Naive thymus-derived CD4-positive, alpha-beta T cell (primary cell): ENCODE results near the gene ALAS1. TPM values are rescaled to one million over a fixed set of nuclear protein-coding genes. Genes with fewer than 3 reads are reported as not detected.

Experiments
- ATAC-seq: fragments of 150-1000 bp; cut with Tn5 transposase; 2 replicates; pipeline ENCODE4 v1.10.0; 2021; ENCODE audit warnings: mild to moderate bottlenecking, moderate library complexity
- CTCF ChIA-PET: fragments of 350-600 bp; sonication (Branson Sonifier 250); formaldehyde crosslinking; loops from one replicate; lab custom pipeline; 2021; ENCODE audit warnings: antibody characterized with exemption; lab: Charles Lee
- POLR2A ChIA-PET: fragments of 350-600 bp; sonication (Branson Sonifier 250); formaldehyde crosslinking; loops from one replicate; lab custom pipeline; 2021; ENCODE audit warnings: antibody characterized with exemption, inconsistent platforms; lab: Charles Lee
- DNase-seq, 9 donors: peaks; one replicate each; pipeline versions ENCODE4 v3.0.0 to v3.0.0-alpha.2; 2020 to 2022; ENCODE audit warnings: mixed read lengths in 1 of 9
- H3K27ac ChIP-seq: one replicate; pipeline ENCODE4 v1.7.0; 2013; ENCODE audit warnings: mild to moderate bottlenecking, low read depth, low read length, moderate library complexity
- H3K27me3 ChIP-seq, 2 donors: one replicate each; pipeline ENCODE4 v1.7.0; 2013; ENCODE audit warnings: low read length in 2 of 2, mild to moderate bottlenecking in 2 of 2, moderate library complexity in 2 of 2; ENCODE audit not compliant: control insufficient read depth in 2 of 2, insufficient read depth in 2 of 2
- H3K36me3 ChIP-seq, 3 experiments: 1 replicate in 2 of 3; 2 replicates in 1 of 3; pipeline ENCODE4 v1.7.0; 2013; ENCODE audit warnings: low read length in 3 of 3, mild to moderate bottlenecking in 3 of 3, moderate library complexity in 1 of 3; ENCODE audit not compliant: insufficient read depth in 3 of 3, control insufficient read depth in 2 of 3
- H3K4me1 ChIP-seq, 2 donors: one replicate each; pipeline ENCODE4 v1.7.0; 2013; ENCODE audit warnings: low read length in 2 of 2, mild to moderate bottlenecking in 2 of 2, moderate library complexity in 1 of 2; ENCODE audit not compliant: control insufficient read depth in 2 of 2, insufficient read depth in 2 of 2
- H3K4me3 ChIP-seq: 2 replicates; pipeline ENCODE4 v1.7.0; 2013; ENCODE audit warnings: mild to moderate bottlenecking, low read length
- H3K9me3 ChIP-seq, 3 experiments: 1 replicate in 2 of 3; 2 replicates in 1 of 3; pipeline ENCODE4 v1.7.0; 2013; ENCODE audit warnings: low read length in 3 of 3; ENCODE audit not compliant: control insufficient read depth in 2 of 3
- H3K27ac Mint-ChIP-seq, 9 donors: one replicate each; pipeline ENCODE4 v1.8.0; 2020 to 2022; ENCODE audit warnings: mixed read lengths in 9 of 9, mild to moderate bottlenecking in 8 of 9, moderate library complexity in 5 of 9, inconsistent platforms in 2 of 9
- H3K27me3 Mint-ChIP-seq, 5 donors: one replicate each; pipeline ENCODE4 v1.8.0; 2021 to 2022; ENCODE audit warnings: mixed read lengths in 5 of 5, mild to moderate bottlenecking in 1 of 5
- H3K36me3 Mint-ChIP-seq, 5 donors: one replicate each; pipeline ENCODE4 v1.8.0; 2020 to 2022; ENCODE audit warnings: mixed read lengths in 5 of 5, mild to moderate bottlenecking in 3 of 5, inconsistent platforms in 1 of 5
- H3K4me1 Mint-ChIP-seq, 7 donors: one replicate each; pipeline ENCODE4 v1.8.0; 2020 to 2022; ENCODE audit warnings: mixed read lengths in 7 of 7, mild to moderate bottlenecking in 3 of 7, inconsistent platforms in 1 of 7
- H3K4me3 Mint-ChIP-seq, 10 donors: one replicate each; pipeline ENCODE4 v1.8.0; 2020 to 2022; ENCODE audit warnings: mild to moderate bottlenecking in 10 of 10, mixed read lengths in 10 of 10, moderate library complexity in 6 of 10, inconsistent platforms in 2 of 10
- H3K9me3 Mint-ChIP-seq, 11 donors: one replicate each; pipeline ENCODE4 v1.8.0; 2020 to 2022; ENCODE audit warnings: mixed read lengths in 11 of 11, mild to moderate bottlenecking in 4 of 11, inconsistent platforms in 1 of 11, moderate library complexity in 1 of 11
- intact Hi-C, 2 donors: fragments of 100-400 bp; cut with micrococcal nuclease; formaldehyde crosslinking; loops; one replicate each; pipeline ENCODE4 v1.15.1; 2023
- polyA plus RNA-seq, 2 donors: library from polyadenylated mRNA; unstranded; fragments of 300-500 nt; fragmentation: Illumina TruSeq; gene quantifications; one replicate each; pipeline ENCODE4 v1.2.3, GENCODE V29; 2021
- total RNA-seq, 6 experiments: library from RNA in 5 of 6; stranded (reverse) in 5 of 6; gene quantifications; 1 replicate in 5 of 6; 2 replicates in 1 of 6; pipeline ENCODE4 v1.2.3 and lab custom pipeline; 2021 to 2026

Gene ALAS1
- total and polyA plus RNA-seq, 7 experiments from 2014 or later, result 12.6 to 74.3 (median 27.4) TPM

DNA sequence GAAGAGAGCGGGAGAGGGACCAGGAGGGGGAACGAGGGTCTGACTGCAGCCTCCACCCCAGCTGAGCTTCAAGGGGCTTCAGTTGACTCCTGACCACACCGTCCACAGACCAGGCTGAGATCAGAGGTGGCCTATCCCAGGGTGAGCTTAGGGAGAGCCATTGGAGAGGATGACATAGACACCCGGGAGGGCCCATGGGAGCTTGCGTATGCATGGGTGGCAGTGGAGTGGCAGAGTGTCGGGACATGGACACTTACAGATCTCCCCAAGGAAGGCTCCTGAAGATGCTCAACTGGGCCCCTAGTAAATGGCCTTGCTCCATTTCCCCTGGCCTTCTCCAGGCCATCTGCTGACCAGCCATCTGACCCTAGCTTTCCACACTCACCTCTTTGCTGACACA, 12.6 kb upstream of the ALAS1 start:
- H3K4me3 Mint-ChIP-seq, result no peak overlapping the region
- H3K4me3 ChIP-seq, result no peak overlapping the region
- no peaks in the 10 kb centered on the region for H3K36me3 ChIP-seq
- peaks cover 0 to 2% (median 0%) of the 10 kb centered on the region in 11 donors for H3K9me3 Mint-ChIP-seq
- no peaks in the 10 kb centered on the region for H3K36me3 Mint-ChIP-seq
- ChIA-PET CTCF (interaction anchor here (0.8 kb wide), 1 partner anchor 185 kb away, joined by 3 read pairs; no protein-coding TSS in a partner anchor), POLR2A (no interaction called here)
- no peak overlapping the region for H3K27ac Mint-ChIP-seq
- H3K27me3 Mint-ChIP-seq, result peaks cover 0 to 6% (median 0%) of the 10 kb centered on the region in 5 donors
- intact Hi-C loops, result no loop called here
- H3K4me1 ChIP-seq, result peaks cover 0 to 10% of the 10 kb centered on the region in 2 donors
- no peak for ATAC-seq
- H3K27ac ChIP-seq, result no peak overlapping the region
- H3K9me3 ChIP-seq, result no peaks in the 10 kb centered on the region
- DNase-seq, result no peak
- peaks cover 0 to 24% (median 0%) of the 10 kb centered on the region in 7 donors for H3K4me1 Mint-ChIP-seq
- H3K27me3 ChIP-seq, result no peaks in the 10 kb centered on the region

DNA sequence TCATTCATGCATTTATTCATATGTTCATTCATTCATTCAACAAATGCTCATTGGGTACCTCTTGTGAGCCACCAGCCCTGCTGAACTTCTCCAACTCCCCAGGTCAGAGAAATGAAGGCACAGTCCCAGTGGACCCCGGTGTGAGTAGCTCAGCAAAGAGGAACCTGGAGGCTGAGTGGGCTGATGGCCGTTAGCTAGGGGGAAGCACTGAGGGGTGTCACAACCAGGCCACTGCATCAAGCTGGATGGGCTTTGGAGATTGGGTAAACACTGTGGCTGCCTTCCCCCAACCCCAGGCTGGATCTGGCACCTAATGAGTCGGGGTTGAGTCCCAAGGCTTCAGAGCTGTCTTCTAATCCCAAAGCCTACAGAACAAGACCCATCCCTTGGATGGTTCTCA, 12.1 kb upstream of the ALAS1 start:
- Histone ChIP-seq H3K27ac (no peak overlapping the region), H3K36me3 (no peaks in the 10 kb centered on the region), H3K27me3 (no peaks in the 10 kb centered on the region), H3K4me1 (peaks cover 0 to 10% of the 10 kb centered on the region in 2 donors), H3K9me3 (no peaks in the 10 kb centered on the region), H3K4me3 (no peak overlapping the region)
- Mint-ChIP-seq H3K4me3 (no peak overlapping the region), H3K27me3 (peaks cover 0 to 6% (median 0%) of the 10 kb centered on the region in 5 donors), H3K9me3 (peaks cover 0 to 2% (median 0%) of the 10 kb centered on the region in 11 donors), H3K4me1 (peaks cover 0 to 24% (median 0%) of the 10 kb centered on the region in 7 donors), H3K36me3 (no peaks in the 10 kb centered on the region), H3K27ac (no peak overlapping the region)
- CTCF ChIA-PET, result no interaction called here
- ATAC-seq, result peak; percentile 41
- intact Hi-C loops, result no loop called here
- no peak for DNase-seq
- POLR2A ChIA-PET, result no interaction called here

DNA sequence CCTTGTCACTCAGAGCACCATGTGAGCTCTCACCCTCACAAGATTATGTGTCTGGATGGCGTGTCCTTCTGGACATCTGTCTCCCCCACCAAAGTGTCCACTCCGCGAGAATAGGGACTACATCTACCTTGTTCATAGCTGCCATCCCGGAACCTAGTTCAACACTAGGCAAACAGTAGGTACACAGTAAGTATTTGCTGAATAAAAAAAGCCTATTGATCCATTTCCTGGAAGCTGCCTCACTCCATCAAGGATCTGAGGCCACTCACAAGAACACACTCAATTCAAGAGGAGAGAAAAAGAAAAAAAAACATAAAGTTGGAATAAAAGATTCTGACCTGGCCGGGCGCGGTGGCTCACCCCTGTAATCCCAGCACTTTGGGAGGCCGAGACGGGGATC, 11.2 kb upstream of the ALAS1 start:
- H3K9me3 ChIP-seq, result no peaks in the 10 kb centered on the region
- CTCF ChIA-PET, result interaction anchor here (0.6 kb wide), 1 partner anchor 145 kb away, joined by 4 read pairs; no protein-coding TSS in a partner anchor

DNA sequence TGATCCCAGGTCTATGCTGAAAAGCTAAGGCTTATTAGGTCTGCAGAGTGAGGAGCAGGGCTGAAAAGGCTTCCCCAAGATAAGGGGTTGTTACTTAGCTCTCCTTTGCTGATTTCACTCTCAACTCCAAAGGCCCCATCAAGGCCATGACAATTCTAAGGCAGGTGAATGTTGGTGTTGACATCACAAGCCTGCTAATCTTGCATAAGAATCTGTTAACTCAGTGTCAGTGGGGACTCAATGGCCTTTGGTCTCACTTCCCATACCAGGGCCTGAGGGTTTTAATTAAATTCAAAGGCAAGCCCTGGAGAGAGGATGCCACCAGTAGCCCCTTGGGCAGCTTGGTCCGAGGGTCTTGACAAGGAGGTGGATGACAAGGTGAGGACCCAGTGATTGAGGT, 9.4 kb upstream of the ALAS1 start:
- CTCF ChIA-PET, result no interaction called here
- Mint-ChIP-seq H3K27ac (peak overlapping the region in 3 of 9 donors; percentile 36 to 60 (median 56)), H3K36me3 (no peaks in the 10 kb centered on the region), H3K9me3 (no peaks in the 10 kb centered on the region), H3K4me3 (no peak overlapping the region), H3K27me3 (peaks cover 0 to 2% (median 0%) of the 10 kb centered on the region in 5 donors), H3K4me1 (peaks cover 0 to 18% (median 0%) of the 10 kb centered on the region in 7 donors)
- H3K27ac ChIP-seq, result no peak overlapping the region
- ATAC-seq (no peak), DNase-seq (no peak)
- intact Hi-C loops, result no loop called here
- no peaks in the 10 kb centered on the region for H3K4me1 ChIP-seq
- H3K4me3 ChIP-seq, result no peak overlapping the region
- no peaks in the 10 kb centered on the region for H3K27me3 ChIP-seq
- H3K36me3 ChIP-seq, result no peaks in the 10 kb centered on the region
- POLR2A ChIA-PET, result interaction anchor here (0.6 to 0.8 kb wide), 2 partner anchors 13 to 89 kb away, joined by 3 read pairs; no protein-coding TSS in a partner anchor
- H3K9me3 ChIP-seq, result no peaks in the 10 kb centered on the region

More for the DNA sequence above, 11.2 kb upstream of the ALAS1 start:
- H3K4me1 Mint-ChIP-seq, result peaks cover 0 to 24% (median 0%) of the 10 kb centered on the region in 7 donors
- no peak overlapping the region for H3K4me3 Mint-ChIP-seq
- no peak overlapping the region for H3K27ac ChIP-seq
- POLR2A ChIA-PET, result interaction anchor here (0.5 kb wide), 1 partner anchor 32 kb away, joined by 3 read pairs; no protein-coding TSS in a partner anchor
- no peaks in the 10 kb centered on the region for H3K36me3 ChIP-seq
- H3K4me3 ChIP-seq, result no peak overlapping the region
- intact Hi-C loops, result no loop called here
- no peaks in the 10 kb centered on the region for H3K27me3 ChIP-seq
- peak overlapping the region in 1 of 9 donors; percentile 19 for H3K27ac Mint-ChIP-seq
- H3K36me3 Mint-ChIP-seq, result no peaks in the 10 kb centered on the region
- DNase-seq (no peak), ATAC-seq (no peak)
- H3K9me3 Mint-ChIP-seq, result peaks cover 0 to 2% (median 0%) of the 10 kb centered on the region in 11 donors
- H3K27me3 Mint-ChIP-seq, result peaks cover 0 to 4% (median 0%) of the 10 kb centered on the region in 5 donors
- peaks cover 0 to 10% of the 10 kb centered on the region in 2 donors for H3K4me1 ChIP-seq

DNA sequence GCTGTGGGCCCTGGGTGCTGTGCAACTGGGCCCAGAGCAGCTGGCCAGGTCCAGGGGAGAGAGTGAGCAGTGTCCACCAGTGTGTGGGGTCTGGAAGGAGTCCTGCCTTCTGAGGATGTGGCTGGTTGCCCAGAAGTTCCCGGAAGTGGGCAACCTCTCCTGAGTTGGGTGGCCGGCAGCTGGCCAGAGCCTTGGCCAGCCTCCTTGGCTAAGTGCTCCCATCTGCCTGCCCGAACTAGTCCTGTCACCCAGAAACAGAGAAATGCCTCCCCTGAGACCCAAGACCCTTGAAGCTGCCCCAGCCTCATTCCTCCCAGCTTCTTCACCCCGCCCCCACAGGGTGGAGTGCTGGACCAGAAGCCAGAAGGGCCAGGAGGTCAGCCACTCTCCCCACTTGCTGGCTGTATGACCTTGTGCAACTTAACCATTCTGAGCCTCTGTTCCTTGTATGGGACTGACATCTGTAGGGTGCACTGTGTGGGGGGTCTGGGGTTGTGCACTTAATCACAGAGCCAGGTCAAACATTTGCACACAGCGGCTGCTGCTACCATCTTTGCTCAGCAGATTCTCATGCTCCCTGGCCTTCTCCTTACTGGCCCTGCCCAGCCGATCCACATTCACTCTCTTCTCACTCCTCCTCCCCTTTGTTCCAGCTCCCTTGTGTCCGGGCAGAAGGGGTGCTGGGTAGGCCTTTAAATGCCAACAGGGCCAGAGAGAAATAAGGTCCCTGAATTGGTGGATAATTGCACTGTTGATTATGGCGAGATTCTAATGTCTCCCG, 7.5 kb upstream of the ALAS1 start:
- peaks cover 0 to 18% (median 0%) of the 10 kb centered on the region in 7 donors for H3K4me1 Mint-ChIP-seq
- no peak overlapping the region for H3K27ac ChIP-seq
- H3K9me3 ChIP-seq, result no peaks in the 10 kb centered on the region
- peaks cover 0 to 2% (median 0%) of the 10 kb centered on the region in 5 donors for H3K27me3 Mint-ChIP-seq
- no peak for DNase-seq
- no peak for ATAC-seq
- H3K27ac Mint-ChIP-seq, result no peak overlapping the region
- ChIA-PET CTCF (no interaction called here), POLR2A (interaction anchor here (0.6 kb wide), 1 partner anchor 222 kb away, joined by 3 read pairs; no protein-coding TSS in a partner anchor)
- no peaks in the 10 kb centered on the region for H3K4me1 ChIP-seq
- H3K4me3 Mint-ChIP-seq, result no peak overlapping the region
- no peaks in the 10 kb centered on the region for H3K36me3 ChIP-seq
- H3K27me3 ChIP-seq, result no peaks in the 10 kb centered on the region
- no peaks in the 10 kb centered on the region for H3K9me3 Mint-ChIP-seq
- no peak overlapping the region for H3K4me3 ChIP-seq
- intact Hi-C loops, result no loop called here
- no peaks in the 10 kb centered on the region for H3K36me3 Mint-ChIP-seq

DNA sequence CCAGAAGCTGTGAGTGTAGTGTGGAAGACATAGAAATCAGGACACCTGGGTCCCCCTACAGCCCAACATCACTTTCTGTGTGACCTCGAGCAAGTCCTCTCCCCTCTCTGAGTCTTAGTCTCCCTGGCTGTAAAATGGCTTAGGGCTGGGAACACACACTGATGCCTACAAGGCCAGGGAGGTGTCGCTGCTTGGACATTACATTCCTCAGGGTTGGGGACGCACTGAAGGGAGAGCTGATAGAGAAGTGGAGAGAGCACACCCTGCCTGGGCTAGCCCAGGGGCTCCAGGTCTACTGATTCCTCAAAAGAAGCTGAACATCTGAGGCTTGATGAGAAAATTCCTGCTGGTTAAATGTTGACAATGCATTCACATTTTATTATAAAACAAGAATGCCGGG, 6.3 kb upstream of the ALAS1 start:
- H3K4me1 Mint-ChIP-seq, result peaks cover 0 to 24% (median 3%) of the 10 kb centered on the region in 7 donors
- H3K9me3 Mint-ChIP-seq, result no peaks in the 10 kb centered on the region
- H3K27ac Mint-ChIP-seq, result no peak overlapping the region
- DNase-seq (no peak), ATAC-seq (no peak)
- Histone ChIP-seq H3K36me3 (no peaks in the 10 kb centered on the region), H3K27ac (no peak overlapping the region), H3K4me1 (peaks cover 0 to under 1% of the 10 kb centered on the region in 2 donors), H3K9me3 (no peaks in the 10 kb centered on the region), H3K4me3 (no peak overlapping the region), H3K27me3 (no peaks in the 10 kb centered on the region)
- POLR2A ChIA-PET, result interaction anchor here (0.6 kb wide), 1 partner anchor 37 kb away, joined by 3 read pairs; the partner anchor contains the start of gene POC1A
- H3K27me3 Mint-ChIP-seq, result peaks cover 0 to 2% (median 0%) of the 10 kb centered on the region in 5 donors
- intact Hi-C loops, result no loop called here
- no peaks in the 10 kb centered on the region for H3K36me3 Mint-ChIP-seq
- no peak overlapping the region for H3K4me3 Mint-ChIP-seq
- CTCF ChIA-PET, result no interaction called here
